ENCODE results near the gene MYO1D. TPM values are rescaled to one million over a fixed set of nuclear protein-coding genes. Genes with fewer than 3 reads are reported as not detected.

Gene MYO1D
- total RNA-seq, 4 donors from 2014 or later = 247 to 569 (median 444) TPM

DNA sequence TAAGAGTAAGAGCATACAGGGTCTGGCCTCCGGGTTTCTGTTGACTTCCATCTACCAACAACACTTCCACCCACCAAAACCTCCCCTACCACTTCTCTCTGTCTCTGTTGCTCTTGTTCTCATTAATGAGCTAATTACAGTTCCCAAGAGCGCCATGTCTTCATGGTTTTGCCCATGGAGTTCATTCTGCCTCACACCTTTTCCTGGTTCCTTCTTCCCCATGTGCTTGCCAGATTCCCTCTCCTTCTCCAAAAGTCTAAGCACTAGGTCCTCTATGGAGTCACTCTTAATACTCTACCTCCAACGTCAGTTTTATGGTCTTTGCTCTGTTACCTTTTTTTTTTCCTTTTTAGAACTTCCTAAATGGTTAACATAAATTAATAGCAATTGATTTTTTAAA, 92.8 kb downstream of the MYO1D start:
- Histone ChIP-seq H3K4me1 (peaks cover 0 to 18% (median 6%) of the 10 kb centered on the region in 4 donors), H3K9me3 (no peaks in the 10 kb centered on the region), H3K27ac (peak overlapping the region; percentile 62 to 76 (median 66)), H3K4me3 (no peak overlapping the region), H3K27me3 (no peaks in the 10 kb centered on the region), H3K36me3 (no peaks in the 10 kb centered on the region)
- intact Hi-C loops (cut with DNase I; ENCODE audit: low total_unique reads) (loop anchor here (10.0 kb wide), 1 partner anchor 211 kb away; the partner anchor contains the start of gene SPACA3), in situ Hi-C loops (cut with MboI; ENCODE audit: low pct_ligation_motif_present in 1 of 4, low pct_unique_long_range_greater_than_20kb in 1 of 4, low sequenced_read_pairs in 3 of 4) (loop anchor here (10.0 to 25.0 kb wide), 3 partner anchors 91 to 128 kb away; partner anchors contain the start of gene MYO1D (in 1 of the 4))
- no peak for DNase-seq
- TF ChIP-seq EP300 (IDR thresholded peaks at IDR 0.05; ENCODE audit: low read depth) (no peak), POLR2AphosphoS5 (IDR thresholded peaks at IDR 0.05) (no peak), POLR2A (IDR thresholded peaks at IDR 0.05) (no peak)
- TF ChIP-seq, protein P1, sequence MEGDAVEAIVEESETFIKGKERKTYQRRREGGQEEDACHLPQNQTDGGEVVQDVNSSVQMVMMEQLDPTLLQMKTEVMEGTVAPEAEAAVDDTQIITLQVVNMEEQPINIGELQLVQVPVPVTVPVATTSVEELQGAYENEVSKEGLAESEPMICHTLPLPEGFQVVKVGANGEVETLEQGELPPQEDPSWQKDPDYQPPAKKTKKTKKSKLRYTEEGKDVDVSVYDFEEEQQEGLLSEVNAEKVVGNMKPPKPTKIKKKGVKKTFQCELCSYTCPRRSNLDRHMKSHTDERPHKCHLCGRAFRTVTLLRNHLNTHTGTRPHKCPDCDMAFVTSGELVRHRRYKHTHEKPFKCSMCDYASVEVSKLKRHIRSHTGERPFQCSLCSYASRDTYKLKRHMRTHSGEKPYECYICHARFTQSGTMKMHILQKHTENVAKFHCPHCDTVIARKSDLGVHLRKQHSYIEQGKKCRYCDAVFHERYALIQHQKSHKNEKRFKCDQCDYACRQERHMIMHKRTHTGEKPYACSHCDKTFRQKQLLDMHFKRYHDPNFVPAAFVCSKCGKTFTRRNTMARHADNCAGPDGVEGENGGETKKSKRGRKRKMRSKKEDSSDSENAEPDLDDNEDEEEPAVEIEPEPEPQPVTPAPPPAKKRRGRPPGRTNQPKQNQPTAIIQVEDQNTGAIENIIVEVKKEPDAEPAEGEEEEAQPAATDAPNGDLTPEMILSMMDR (IDR thresholded peaks at IDR 0.05) = no peak
- WGBS, 2 donors (ENCODE audit: low coverage in 1 of 2) = 54 to 57% methylated on average over 2 to 3 of the region's 3 CpGs

DNA sequence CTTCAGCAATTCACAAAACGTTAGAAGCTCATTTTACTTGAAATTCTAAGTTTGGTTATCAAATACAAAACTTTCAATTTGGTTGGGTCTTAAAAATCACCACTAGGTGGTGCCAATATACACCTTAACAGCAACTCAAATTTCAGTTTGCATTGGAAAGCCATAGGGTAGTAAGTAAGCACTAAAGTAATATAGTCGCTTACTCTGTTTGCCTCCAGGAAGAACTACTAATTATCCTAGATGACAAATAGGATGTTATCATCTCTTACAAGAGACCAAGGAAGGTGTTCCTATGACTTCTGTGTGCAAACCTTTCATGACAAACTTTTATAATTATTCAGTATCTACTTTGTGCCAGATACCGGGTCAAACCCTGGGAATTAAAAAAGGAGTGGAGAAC, 93.3 kb downstream of the MYO1D start:
- Histone ChIP-seq H3K9me3 (no peaks in the 10 kb centered on the region), H3K4me1 (peaks cover 0 to 18% (median 6%) of the 10 kb centered on the region in 4 donors), H3K27ac (peak overlapping the region; percentile 62 to 76 (median 66)), H3K4me3 (no peak overlapping the region), H3K27me3 (no peaks in the 10 kb centered on the region), H3K36me3 (no peaks in the 10 kb centered on the region)
- WGBS, 2 donors (ENCODE audit: low coverage in 1 of 2) = 14 to 24% methylated on average over 3 of the region's 3 CpGs
- in situ Hi-C loops (cut with MboI; ENCODE audit: low pct_ligation_motif_present in 1 of 4, low pct_unique_long_range_greater_than_20kb in 1 of 4, low sequenced_read_pairs in 3 of 4) = loop anchor here (10.0 to 25.0 kb wide), 3 partner anchors 91 to 129 kb away; partner anchors contain the start of gene MYO1D (in 1 of the 4)
- no peak for TF ChIP-seq EP300 (IDR thresholded peaks at IDR 0.05; ENCODE audit: low read depth)
- TF ChIP-seq, protein P1 (IDR thresholded peaks at IDR 0.05) = peak; percentile 73 to 91 (median 77)
- no peak for TF ChIP-seq POLR2A (IDR thresholded peaks at IDR 0.05)
- DNase-seq = no peak
- intact Hi-C loops (cut with DNase I; ENCODE audit: low total_unique reads) = loop anchor here (10.0 kb wide), 1 partner anchor 211 kb away; the partner anchor contains the start of gene SPACA3

DNA sequence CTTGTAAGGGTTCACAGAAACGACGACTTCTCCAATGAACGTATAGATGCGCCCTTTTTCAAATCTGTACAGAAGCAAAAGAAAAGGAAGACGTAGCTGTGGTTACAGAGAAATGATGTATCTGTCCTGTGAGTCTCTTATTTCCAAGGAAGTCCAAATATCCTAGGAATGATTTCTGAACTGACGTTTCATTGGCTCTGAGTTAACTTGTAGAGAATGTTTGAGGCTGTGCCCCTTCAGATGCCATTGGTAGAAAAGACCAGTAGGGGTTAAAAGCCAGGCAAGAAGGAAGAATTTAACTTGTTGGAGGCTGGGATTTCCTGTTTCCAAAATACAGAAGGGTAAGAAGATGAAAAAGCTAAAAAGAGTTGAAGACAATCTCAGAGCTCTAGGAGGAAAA, 96.2 kb downstream of the MYO1D start:
- H3K27ac ChIP-seq = no peak overlapping the region
- intact Hi-C loops (cut with DNase I; ENCODE audit: low total_unique reads) = loop anchor here (10.0 kb wide), 1 partner anchor 214 kb away; the partner anchor contains the start of gene SPACA3
- DNase-seq = no peak
- H3K9me3 ChIP-seq = no peaks in the 10 kb centered on the region
- no peaks in the 10 kb centered on the region for H3K27me3 ChIP-seq
- no peak overlapping the region for H3K4me3 ChIP-seq
- peaks cover 0 to 38% (median 16%) of the 10 kb centered on the region in 4 donors for H3K4me1 ChIP-seq
- H3K36me3 ChIP-seq = no peaks in the 10 kb centered on the region
- no peak for TF ChIP-seq POLR2A (IDR thresholded peaks at IDR 0.05)
- no peak for TF ChIP-seq EP300 (IDR thresholded peaks at IDR 0.05; ENCODE audit: low read depth)
- TF ChIP-seq, protein P1 (IDR thresholded peaks at IDR 0.05) = no peak
- no peak for TF ChIP-seq POLR2AphosphoS5 (IDR thresholded peaks at IDR 0.05)
- in situ Hi-C loops (cut with MboI; ENCODE audit: low pct_ligation_motif_present in 1 of 4, low pct_unique_long_range_greater_than_20kb in 1 of 4, low sequenced_read_pairs in 3 of 4) = loop anchor here (10.0 to 25.0 kb wide), 3 partner anchors 94 to 132 kb away; partner anchors contain the start of gene MYO1D (in 1 of the 4)
- WGBS, 2 donors (ENCODE audit: low coverage in 1 of 2) = 85 to 91% methylated on average over 5 to 6 of the region's 6 CpGs

DNA sequence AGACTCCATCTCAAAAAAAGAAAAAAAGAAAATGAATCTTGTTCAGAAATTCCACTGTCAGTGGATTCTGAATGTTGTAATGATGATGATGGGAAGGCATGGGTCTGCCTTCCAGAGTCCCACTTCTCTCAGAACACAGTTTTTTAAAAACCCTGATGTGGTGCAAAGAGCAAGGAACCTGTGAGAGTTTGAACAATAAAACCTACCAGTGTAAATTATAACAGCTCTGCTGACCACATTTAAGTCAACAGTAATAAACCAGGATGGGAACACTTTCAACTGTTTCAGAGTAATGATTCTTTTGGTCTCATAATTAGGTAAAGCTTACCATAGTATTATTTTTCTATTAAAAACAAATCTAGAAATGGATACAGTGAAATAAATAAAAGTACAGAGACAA, 99.0 kb downstream of the MYO1D start:
- H3K27me3 ChIP-seq = no peaks in the 10 kb centered on the region
- intact Hi-C loops (cut with DNase I; ENCODE audit: low total_unique reads) (no loop called here), in situ Hi-C loops (cut with MboI; ENCODE audit: low pct_ligation_motif_present in 1 of 4, low pct_unique_long_range_greater_than_20kb in 1 of 4, low sequenced_read_pairs in 3 of 4) (loop anchor here in 2 of 4 donors (25.0 kb wide), 1 partner anchor 134 kb away; no protein-coding TSS in a partner anchor)
- peaks cover 0 to 37% (median 18%) of the 10 kb centered on the region in 4 donors for H3K4me1 ChIP-seq
- TF ChIP-seq, protein P1 (IDR thresholded peaks at IDR 0.05) = no peak
- no peak for TF ChIP-seq POLR2A (IDR thresholded peaks at IDR 0.05)
- TF ChIP-seq EP300 (IDR thresholded peaks at IDR 0.05; ENCODE audit: low read depth) = no peak
- TF ChIP-seq POLR2AphosphoS5 (IDR thresholded peaks at IDR 0.05) = no peak
- no peaks in the 10 kb centered on the region for H3K9me3 ChIP-seq
- DNase-seq = no peak
- no peak overlapping the region for H3K4me3 ChIP-seq
- no peaks in the 10 kb centered on the region for H3K36me3 ChIP-seq
- H3K27ac ChIP-seq = peak overlapping the region; percentile 23 to 71 (median 62)
